SH-SY5Y (cell line): Measurements from ENCODE around the gene IQCE.

Experiments used
- GATA2 ChIP-seq: IDR thresholded peaks from 2 replicates; pipeline ENCODE4 v1.6.1; 2011; ENCODE audit warnings: mild to moderate bottlenecking, low read depth, low read length
- GATA3 ChIP-seq: IDR thresholded peaks from 2 replicates; pipeline ENCODE4 v1.6.1; 2011; ENCODE audit warnings: low read depth, mild to moderate bottlenecking, low read length, moderate library complexity

DNA sequence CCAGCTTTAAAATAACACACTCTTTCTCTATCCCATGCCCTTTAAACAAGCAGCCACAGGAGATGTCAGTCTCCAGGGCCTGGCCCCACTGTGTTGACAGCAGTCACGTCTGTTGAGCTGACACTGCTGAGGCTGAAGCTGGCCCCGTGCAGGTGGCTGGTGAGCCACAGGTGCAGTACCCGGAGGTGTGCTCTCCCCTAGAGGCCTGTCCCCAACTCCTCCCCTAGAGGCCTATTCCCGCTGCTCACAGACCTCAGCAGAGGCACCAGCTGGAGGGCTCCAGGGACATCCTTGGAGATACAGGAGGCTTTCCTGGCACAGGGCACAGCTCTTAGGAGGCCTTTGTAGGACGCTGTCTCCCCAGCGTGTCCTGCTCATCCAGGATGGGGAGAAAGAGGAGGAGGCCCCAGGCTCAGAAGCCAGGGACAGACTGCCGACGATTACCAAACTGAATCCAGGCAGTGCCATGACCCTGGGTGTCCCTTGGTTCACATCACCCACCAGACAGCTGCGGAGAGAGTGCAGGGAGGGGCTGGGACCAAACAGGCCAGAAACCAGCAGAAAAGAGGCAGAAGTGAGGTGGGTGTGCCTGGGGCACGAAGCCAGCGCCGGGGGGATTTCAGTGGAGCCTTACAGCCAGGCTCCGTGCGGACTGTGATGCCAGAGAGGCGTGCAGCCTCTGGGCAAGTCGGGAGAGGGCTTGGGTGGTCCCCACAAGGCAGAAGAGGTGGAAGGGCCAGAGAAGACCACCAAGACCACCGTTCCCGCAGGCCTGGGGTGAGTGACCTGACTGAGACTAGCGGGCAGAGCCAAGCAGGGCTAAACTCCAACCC lies 54.5 kb downstream of the IQCE start:
- TF ChIP-seq GATA2 = no peak
- TF ChIP-seq GATA3 = no peak
